Hair follicle dermal papilla cell (primary cell): ENCODE measurements around the gene ITGA11. TPM values are rescaled to one million over a fixed set of nuclear protein-coding genes. Genes with fewer than 3 reads are reported as not detected.

Source experiments
- total RNA-seq: library from RNA; depleted of rRNA; stranded (reverse); fragments of >200 nt; gene quantifications from 2 replicates; pipeline ENCODE4 v1.2.3, GENCODE V29; 2012

Gene ITGA11, protein sequence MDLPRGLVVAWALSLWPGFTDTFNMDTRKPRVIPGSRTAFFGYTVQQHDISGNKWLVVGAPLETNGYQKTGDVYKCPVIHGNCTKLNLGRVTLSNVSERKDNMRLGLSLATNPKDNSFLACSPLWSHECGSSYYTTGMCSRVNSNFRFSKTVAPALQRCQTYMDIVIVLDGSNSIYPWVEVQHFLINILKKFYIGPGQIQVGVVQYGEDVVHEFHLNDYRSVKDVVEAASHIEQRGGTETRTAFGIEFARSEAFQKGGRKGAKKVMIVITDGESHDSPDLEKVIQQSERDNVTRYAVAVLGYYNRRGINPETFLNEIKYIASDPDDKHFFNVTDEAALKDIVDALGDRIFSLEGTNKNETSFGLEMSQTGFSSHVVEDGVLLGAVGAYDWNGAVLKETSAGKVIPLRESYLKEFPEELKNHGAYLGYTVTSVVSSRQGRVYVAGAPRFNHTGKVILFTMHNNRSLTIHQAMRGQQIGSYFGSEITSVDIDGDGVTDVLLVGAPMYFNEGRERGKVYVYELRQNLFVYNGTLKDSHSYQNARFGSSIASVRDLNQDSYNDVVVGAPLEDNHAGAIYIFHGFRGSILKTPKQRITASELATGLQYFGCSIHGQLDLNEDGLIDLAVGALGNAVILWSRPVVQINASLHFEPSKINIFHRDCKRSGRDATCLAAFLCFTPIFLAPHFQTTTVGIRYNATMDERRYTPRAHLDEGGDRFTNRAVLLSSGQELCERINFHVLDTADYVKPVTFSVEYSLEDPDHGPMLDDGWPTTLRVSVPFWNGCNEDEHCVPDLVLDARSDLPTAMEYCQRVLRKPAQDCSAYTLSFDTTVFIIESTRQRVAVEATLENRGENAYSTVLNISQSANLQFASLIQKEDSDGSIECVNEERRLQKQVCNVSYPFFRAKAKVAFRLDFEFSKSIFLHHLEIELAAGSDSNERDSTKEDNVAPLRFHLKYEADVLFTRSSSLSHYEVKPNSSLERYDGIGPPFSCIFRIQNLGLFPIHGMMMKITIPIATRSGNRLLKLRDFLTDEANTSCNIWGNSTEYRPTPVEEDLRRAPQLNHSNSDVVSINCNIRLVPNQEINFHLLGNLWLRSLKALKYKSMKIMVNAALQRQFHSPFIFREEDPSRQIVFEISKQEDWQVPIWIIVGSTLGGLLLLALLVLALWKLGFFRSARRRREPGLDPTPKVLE
- 11.4 and 21.9 TPM in 2 replicates for total RNA-seq

DNA sequence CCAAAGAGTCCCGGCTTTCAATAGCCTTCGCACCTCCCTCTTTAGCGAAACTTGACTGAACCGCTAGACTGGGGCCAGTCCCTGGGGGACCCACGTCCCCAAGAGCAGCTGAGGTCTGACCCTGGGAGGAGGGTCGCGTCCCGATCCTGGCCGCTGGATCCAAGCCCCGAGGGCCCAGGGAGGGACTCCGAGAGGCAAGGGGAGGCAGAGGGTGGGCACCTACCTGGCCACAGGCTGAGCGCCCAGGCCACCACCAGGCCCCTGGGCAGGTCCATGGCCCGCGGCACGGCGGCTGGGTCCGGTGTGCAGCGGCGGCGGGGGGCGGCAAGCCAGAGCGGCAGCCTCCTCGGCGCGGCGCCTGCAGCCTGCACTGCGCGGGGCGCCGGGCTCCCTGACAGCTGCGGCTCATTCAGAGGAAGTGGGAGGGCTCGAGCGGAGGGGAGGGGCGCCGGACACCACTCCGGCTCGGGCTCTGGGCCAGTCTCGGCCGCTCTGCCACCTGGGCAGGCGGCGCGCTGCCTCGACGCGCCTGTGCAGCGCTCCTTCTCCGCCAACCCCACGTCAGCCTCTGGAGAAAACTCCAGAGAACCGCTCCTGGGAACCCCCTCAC lies at the start of gene ITGA11:
TSS of gene ITGA11 (minus strand) at position 372 of the 610 bp plus-strand sequence. CDS start at position 275, 97 bp downstream.

DNA sequence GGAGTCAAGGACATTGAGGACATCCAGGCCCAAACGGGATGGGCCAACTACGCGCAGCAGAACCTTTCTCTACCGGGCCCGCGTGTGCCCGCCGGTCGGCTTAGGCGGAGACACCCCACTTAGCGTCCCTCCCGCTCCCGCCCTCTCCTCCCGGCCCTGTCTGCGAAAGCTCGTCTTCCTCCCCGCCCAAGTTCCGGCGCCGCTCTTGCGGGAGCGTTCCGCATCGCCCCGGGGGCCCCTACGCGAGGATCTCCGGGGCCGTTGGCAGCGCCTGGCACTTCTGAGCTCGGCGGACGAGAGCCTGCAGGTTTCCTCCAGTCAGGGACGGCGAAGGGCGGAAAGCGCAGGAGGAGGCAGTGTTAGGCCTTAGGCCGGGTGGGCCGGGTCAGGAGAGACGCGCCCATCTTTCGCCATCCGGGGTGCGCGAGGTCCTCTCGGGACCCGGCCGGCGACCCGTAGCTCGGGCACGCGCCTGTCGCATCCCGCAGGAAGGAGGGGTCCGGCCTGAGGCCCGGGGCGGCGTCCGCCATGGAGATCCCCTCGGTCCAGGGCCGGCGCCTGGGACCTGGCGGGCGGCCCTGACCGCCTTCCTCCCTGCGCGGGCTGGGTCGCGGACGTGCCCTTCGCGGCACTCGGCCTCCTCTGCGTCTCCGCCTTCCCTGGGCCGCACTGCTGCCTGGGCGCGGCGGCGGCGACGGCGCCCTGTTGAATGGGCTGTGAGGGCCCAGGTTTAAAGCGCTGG lies 154.2 kb downstream of the ITGA11 start, which contains the start of gene FEM1B:
TSS of gene FEM1B (plus strand) at position 143 of the 742 bp plus-strand sequence. CDS start 673 bp downstream, outside the sequence.

Other genes with a start within 250 kb of the ITGA11 start
- 3.2 and 3.3 TPM in 2 replicates for gene CALML4, start 226.8 kb downstream of the ITGA11 start, total RNA-seq
- 16.9 and 20.1 TPM in 2 replicates for gene CLN6, start 202.4 kb downstream of the ITGA11 start, total RNA-seq
- gene FEM1B, start 154.4 kb downstream of the ITGA11 start, total RNA-seq = 59.7 and 75.5 TPM in 2 replicates
- gene CORO2B, start 146.8 kb upstream of the ITGA11 start, total RNA-seq = 4.2 and 6.7 TPM in 2 replicates